ES-I3 (cell line): Measurements from ENCODE around the gene MAPK8IP2.
"Not testable (repeated sequence)": the region's sequence is repeated elsewhere in the genome, so short reads cannot be mapped to it uniquely, and the experiment has no call there.

Source experiments
- H3K36me3 ChIP-seq: 2 replicates; pipeline ENCODE4 v1.6.1; 2013; ENCODE audit warnings: mild to moderate bottlenecking, low read length, control low read depth, moderate library complexity; ENCODE audit not compliant: insufficient read depth
- H3K4me1 ChIP-seq: 2 replicates; pipeline ENCODE4 v1.6.1; 2013; ENCODE audit warnings: mild to moderate bottlenecking, control low read depth, low read length; ENCODE audit not compliant: insufficient read depth
- H3K9ac ChIP-seq: 2 replicates; pipeline ENCODE4 v1.6.1; 2013; ENCODE audit warnings: low read depth, mild to moderate bottlenecking, low read length, moderate library complexity
- H3K9me3 ChIP-seq: 2 replicates; pipeline ENCODE4 v1.6.1; 2013; ENCODE audit warnings: mild to moderate bottlenecking, low read length, moderate library complexity; ENCODE audit not compliant: control insufficient read depth, insufficient read depth

The MAPK8IP2 gene

DNA sequence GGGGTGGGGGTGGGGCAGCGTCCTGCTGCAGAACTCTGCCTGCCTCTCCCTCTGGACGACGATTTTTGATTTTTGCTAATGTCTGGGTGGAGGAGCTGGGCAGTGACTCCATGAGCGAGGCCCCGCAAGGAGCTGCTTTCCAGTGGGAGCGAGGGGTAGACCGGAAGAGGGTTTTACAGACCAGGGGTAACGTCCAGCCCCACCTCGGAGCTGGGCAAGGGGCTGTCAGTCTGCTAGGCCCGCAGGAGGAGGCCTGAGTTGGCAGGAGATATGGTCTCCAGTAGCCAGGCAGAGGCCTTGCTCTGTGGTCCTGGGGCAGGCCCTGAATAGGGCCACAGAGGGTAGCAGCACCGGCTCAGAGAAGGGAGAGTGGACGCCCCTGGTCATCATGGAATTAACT is 9.0 kb downstream of the MAPK8IP2 start:
- Histone ChIP-seq H3K9me3 (no peaks in the 10 kb centered on the region), H3K9ac (no peak overlapping the region), H3K36me3 (no peaks in the 10 kb centered on the region), H3K4me1 (no peaks in the 10 kb centered on the region)

- Histone ChIP-seq H3K36me3 (no peaks in the 10 kb centered on the region), H3K9me3 (no peaks in the 10 kb centered on the region), H3K9ac (no peak overlapping the region), H3K4me1 (no peaks in the 10 kb centered on the region)
These were observed 9.5 kb downstream of the MAPK8IP2 start for GRCh38 chr22:50610041-50610451.

DNA sequence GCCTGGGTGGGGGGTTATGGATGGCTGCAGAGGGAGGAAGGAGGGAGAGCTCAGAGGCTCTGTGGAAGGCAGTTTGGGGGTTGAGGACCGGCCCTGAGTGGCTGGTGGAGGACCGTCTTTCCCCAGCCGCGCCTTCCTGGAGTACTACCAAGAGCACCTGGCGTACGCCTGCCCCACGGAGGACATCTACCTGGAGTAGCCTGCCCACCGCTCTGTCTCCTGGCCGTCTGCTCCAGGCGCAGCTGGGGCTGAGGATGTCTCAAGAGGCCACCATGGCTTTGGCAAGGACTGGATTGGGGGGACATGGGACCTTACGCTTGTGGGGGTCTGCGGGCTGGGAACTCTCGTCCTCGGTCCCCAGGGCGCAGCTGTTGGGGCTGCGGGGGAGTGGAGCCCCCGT is 10.0 kb downstream of the MAPK8IP2 start:
- no peaks in the 10 kb centered on the region for H3K4me1 ChIP-seq
- no peak overlapping the region for H3K9ac ChIP-seq
- H3K36me3 ChIP-seq: no peaks in the 10 kb centered on the region
- H3K9me3 ChIP-seq: no peaks in the 10 kb centered on the region

DNA sequence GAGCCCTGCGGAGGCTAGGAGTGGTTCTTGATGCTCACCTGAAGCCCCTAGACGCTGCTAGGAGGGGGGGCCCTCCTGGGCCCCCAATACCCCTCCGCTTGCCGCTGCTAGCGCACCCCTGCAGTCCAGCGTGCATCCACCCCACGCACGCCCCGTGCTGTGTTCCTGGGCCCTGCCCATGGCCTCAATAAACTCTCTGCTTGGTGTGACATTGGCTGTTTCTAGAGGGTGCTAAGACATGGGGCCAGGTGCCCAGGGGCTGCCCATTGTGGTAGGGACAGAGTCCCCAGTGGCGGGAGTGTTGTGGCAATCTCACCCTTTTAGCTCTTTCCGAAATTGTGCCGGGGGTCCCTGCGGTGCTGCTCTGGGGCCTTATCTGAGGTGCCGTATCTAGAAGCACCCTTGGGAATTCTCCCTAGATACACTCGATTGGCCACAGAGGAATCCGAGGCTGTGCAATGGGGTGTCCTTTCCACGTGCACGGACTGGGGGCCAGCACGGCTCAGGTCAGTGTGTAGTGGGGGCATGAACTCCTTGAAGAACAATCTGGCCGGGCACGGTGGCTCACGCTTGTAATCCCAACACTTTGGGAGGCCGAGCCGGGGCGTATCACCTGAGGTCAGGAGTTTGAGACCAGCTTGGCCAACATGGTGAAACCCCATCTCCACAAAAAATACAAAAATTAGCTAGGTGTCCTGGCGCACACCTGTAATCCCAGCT is 10.9 kb downstream of the MAPK8IP2 start:
- Histone ChIP-seq H3K4me1 (no peaks in the 10 kb centered on the region), H3K9ac (no peak overlapping the region), H3K9me3 (no peaks in the 10 kb centered on the region), H3K36me3 (no peaks in the 10 kb centered on the region)

- Histone ChIP-seq H3K4me1 (no peaks in the 10 kb centered on the region), H3K9ac (no peak overlapping the region), H3K36me3 (no peaks in the 10 kb centered on the region), H3K9me3 (no peaks in the 10 kb centered on the region)
These were observed 11.6 kb downstream of the MAPK8IP2 start for GRCh38 chr22:50612168-50612527.

GRCh38 chr22:50612528-50613221 is 12.1 kb downstream of the MAPK8IP2 start:
- no peaks in the 10 kb centered on the region for H3K36me3 ChIP-seq
- H3K9me3 ChIP-seq: no peaks in the 10 kb centered on the region
- no peaks in the 10 kb centered on the region for H3K4me1 ChIP-seq
- no peak overlapping the region for H3K9ac ChIP-seq

DNA sequence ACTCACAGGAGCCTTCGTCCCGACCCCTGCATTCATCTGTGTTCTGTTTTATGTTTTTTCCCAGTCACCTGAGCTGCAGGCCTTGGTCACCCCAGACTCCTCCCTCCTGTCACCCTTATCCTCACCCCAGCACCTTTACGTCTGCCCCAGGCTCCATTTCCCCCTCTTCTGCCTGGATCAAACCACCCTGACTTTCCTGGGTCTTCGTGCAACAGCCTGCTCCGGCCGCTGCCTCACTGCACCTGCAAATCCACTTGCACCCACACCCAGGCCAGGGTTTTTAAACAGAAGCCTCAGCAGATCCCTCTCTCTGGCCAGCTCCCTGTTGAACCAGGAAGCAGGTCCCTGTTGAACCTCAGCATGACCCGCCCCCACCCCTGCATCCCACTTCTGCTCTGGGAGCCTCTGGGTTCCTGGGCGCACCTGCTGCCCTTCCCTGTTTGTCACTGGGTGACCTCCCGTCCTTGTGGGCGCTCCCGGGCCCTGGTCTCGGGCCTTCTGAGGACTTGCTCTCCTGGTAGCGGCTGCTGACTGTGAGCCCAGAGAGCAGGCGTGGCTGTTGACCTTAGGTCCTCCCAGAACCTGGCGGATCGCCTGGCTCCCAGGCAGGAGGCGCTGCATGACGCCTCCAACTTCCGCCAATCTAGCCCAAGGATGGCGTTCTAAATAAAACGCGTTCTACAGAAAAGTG is 12.8 kb downstream of the MAPK8IP2 start:
- no peaks in the 10 kb centered on the region for H3K9me3 ChIP-seq
- H3K4me1 ChIP-seq: no peaks in the 10 kb centered on the region
- H3K36me3 ChIP-seq: no peaks in the 10 kb centered on the region
- H3K9ac ChIP-seq: no peak overlapping the region

GRCh38 chr22:50614296-50614695 is 13.7 kb downstream of the MAPK8IP2 start:
- not testable (repeated sequence) for H3K36me3 ChIP-seq, H3K9me3 ChIP-seq, H3K9ac ChIP-seq, H3K4me1 ChIP-seq

DNA sequence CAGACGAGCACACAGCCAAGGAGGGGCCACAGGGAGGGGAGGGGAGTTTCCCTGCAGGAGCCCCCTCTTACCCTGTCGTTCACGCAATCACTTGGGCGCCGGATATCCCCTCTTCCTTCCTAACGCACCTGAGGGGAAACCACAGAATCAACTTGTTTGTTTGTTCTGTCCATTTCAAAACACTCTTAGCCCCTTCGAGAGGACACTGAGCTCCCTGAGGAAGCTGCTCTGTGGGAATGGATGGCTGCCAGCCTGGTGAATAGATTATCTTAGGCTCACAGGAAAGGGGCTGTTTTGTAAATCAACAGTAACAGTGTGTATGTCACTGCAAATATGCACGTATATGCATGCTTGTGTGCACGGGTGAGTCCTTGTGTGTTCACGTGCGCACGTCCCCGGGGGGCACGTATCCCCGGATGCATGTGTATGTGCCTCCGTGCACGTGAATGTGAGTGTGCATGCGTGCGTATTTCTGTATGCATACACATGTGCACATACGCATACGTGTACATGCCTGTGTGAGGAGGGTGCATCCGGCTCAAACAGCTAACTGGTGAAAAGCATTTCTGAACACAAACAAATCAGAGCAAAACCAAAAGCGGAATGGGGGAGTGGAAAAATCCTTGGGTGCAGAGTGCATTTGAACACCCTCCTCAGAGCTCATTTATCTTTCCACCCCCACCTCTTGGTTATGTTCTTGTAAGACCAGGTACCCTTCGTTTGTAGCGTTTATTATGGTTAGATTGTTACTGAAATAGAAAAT is 20.2 kb downstream of the MAPK8IP2 start:
- no peaks in the 10 kb centered on the region for H3K36me3 ChIP-seq
- peak overlapping the region; percentile 33; the same call in 1 of the 2 replicates for H3K9ac ChIP-seq
- H3K4me1 ChIP-seq: peaks cover 11% of the 10 kb centered on the region
- H3K9me3 ChIP-seq: no peaks in the 10 kb centered on the region

DNA sequence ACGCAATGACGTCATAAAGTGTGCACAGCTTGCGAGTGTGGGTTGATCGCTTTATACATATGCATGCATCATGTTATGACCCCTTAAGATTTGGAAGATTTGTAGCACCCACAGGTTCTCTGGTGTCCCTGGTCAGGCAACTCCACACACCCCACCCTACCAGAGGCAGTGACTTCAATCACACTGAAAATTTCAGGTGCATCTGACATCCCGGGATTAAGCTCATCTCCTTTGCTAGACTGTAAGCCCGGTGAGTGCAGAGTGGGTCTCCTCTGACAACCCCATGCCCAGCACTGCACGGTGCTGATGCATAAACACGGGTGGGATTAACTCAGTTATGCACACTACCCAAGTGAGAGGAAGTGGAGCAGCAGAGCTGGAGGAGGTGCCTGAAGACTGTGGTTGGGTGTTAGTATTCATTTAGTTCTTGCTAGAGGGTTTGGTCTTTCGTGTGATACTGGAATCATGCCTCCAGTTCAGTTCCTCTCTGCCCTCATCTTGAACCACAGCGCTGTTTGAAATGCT is 20.8 kb downstream of the MAPK8IP2 start:
- H3K9me3 ChIP-seq: no peaks in the 10 kb centered on the region
- peaks cover 11% of the 10 kb centered on the region for H3K4me1 ChIP-seq
- peak overlapping the region; percentile 26; the same call in 1 of the 2 replicates for H3K9ac ChIP-seq
- H3K36me3 ChIP-seq: no peaks in the 10 kb centered on the region

DNA sequence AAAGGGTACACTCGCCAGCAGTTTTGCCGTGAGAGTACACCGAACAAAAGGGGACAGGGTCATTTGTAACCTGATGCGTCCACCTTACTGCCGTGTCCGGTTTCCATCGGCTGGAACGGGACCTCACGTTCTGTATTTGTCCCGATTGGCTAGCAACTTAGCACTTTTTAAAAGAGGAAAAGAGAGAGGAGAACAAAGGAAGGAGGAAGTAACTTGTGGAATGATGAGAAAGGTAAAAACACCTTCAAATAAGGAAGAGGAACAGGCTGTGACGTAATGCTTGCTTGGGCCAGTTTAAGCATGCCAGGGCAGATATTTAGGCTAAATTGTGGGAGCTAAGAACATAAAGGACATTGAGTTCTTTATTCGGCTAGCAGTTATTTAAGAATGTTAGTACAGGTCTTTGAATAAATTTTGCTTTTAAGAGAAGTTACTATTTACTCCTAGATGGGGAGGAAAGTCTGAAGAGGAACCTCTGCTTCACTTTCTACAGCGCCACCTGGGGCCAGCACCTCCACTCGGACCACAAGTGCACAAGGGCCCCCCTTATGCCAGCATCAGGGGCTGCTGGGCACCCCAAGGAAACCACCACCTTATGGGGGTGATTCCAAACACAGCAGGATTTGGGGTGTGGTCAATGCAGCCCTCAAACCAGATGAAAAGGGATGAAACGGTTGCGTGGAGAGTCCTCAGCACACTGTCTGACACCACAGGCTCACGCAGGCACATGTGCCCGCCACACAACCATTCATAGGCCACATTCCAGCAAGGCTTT is 21.5 kb downstream of the MAPK8IP2 start:
- Histone ChIP-seq H3K4me1 (peaks cover 11% of the 10 kb centered on the region), H3K9ac (peak overlapping the region; percentile 26; the same call in 1 of the 2 replicates), H3K9me3 (no peaks in the 10 kb centered on the region), H3K36me3 (no peaks in the 10 kb centered on the region)

- Histone ChIP-seq H3K4me1 (peaks cover 11% of the 10 kb centered on the region), H3K9me3 (no peaks in the 10 kb centered on the region), H3K9ac (no peak overlapping the region), H3K36me3 (no peaks in the 10 kb centered on the region)
These were observed 22.2 kb downstream of the MAPK8IP2 start for GRCh38 chr22:50622723-50623327.

GRCh38 chr22:50624347-50625130 is 23.9 kb downstream of the MAPK8IP2 start:
- Histone ChIP-seq H3K9ac (no peak overlapping the region), H3K36me3 (no peaks in the 10 kb centered on the region), H3K9me3 (no peaks in the 10 kb centered on the region), H3K4me1 (peaks cover 11% of the 10 kb centered on the region)
